ENCODE data around the gene IGFBP7.

The IGFBP7 gene

DNA sequence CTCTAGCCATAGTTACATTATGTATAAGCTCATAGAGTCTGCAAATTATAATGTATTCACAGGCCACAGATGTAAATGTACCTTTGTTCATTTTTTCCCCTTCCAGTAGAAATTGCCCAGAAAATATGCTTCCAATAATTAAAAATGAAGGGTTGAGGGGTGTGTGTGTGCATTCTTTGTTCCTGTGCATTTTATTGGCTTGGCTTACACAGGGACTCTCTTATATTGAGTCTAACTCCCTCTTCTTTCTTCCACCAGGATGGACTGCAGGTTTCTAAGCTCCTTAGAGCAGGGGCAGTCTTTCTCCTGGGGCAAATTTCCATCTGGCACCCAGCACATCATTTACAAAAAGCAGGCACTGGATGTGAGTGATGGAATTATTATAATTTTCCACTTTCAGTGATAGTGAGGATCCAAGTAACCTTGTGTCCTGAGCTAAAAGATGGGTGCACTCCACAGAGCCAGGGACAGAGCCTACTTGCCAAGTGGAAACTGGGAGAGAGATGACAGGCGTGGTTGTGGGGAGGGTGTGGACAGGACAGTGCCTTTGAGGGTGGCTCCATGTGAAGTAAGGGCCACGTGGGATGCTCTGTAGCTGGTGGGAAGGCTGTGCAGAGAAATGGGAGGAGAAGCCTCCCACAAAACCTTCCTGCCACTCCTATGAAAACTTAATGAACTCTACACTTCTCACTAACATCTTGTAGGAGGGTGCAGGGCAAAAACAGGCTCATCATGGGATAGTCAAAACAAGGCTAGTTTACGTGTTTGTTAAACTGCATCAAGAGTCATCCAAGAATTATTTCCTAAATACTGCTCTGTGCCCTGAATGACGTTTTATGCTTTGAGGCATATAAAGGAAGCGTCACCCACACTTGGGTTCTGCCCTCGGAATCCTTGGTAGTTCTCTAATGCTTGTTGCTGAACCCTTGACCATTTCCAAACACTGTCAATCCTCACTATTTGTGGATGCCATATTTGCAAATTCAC is 16.0 kb downstream of the IGFBP7 start:
- Histone ChIP-seq H2AFZ (no peak overlapping the region), H3K79me2 (no peaks in the 10 kb centered on the region), H3K9ac (no peak overlapping the region), H3K27ac (no peak overlapping the region), H3K4me3 (ENCODE audit: low read depth, low read length) (no peak overlapping the region), H3K4me2 (ENCODE audit: low read length) (no peak overlapping the region), H3K4me1 (no peaks in the 10 kb centered on the region), H3K9me3 (ENCODE audit: control insufficient read depth, low read length) (no peaks in the 10 kb centered on the region), H3K36me3 (ENCODE audit: control insufficient read depth, insufficient read depth, low read length) (no peaks in the 10 kb centered on the region), H3K27me3 (ENCODE audit: control insufficient read depth, insufficient read depth, low read length) (no peaks in the 10 kb centered on the region)
- TF ChIP-seq, protein P1, sequence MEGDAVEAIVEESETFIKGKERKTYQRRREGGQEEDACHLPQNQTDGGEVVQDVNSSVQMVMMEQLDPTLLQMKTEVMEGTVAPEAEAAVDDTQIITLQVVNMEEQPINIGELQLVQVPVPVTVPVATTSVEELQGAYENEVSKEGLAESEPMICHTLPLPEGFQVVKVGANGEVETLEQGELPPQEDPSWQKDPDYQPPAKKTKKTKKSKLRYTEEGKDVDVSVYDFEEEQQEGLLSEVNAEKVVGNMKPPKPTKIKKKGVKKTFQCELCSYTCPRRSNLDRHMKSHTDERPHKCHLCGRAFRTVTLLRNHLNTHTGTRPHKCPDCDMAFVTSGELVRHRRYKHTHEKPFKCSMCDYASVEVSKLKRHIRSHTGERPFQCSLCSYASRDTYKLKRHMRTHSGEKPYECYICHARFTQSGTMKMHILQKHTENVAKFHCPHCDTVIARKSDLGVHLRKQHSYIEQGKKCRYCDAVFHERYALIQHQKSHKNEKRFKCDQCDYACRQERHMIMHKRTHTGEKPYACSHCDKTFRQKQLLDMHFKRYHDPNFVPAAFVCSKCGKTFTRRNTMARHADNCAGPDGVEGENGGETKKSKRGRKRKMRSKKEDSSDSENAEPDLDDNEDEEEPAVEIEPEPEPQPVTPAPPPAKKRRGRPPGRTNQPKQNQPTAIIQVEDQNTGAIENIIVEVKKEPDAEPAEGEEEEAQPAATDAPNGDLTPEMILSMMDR (IDR thresholded peaks at IDR 0.05), result no peak

DNA sequence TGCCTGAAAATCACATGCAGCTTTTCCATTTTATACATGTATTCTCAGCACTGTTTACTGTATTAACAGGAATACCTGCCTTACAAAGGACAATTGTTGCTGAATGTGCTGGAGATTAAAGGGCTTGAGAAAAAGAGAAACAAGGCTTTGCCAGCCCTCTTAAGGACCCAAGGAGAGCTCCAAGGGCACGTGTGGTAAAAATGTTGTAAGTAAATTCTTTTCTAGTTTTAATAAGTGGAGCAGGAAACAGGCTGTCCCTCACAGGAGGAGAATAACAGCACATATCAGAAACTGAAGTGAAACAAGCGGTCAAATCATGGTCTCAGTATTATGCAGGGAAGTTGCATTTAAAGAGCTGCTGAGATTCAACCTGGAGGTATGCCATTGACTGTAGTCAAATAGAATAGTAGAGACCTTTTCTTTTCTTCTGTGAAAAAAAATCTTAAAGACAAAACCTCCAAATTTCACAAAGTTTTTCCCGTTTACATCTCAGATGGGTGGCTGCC is 18.5 kb downstream of the IGFBP7 start:
- Histone ChIP-seq H3K9ac (no peak overlapping the region), H3K36me3 (ENCODE audit: control insufficient read depth, insufficient read depth, low read length) (no peaks in the 10 kb centered on the region), H3K9me3 (ENCODE audit: control insufficient read depth, low read length) (no peaks in the 10 kb centered on the region), H2AFZ (no peak overlapping the region), H3K4me3 (ENCODE audit: low read depth, low read length) (no peak overlapping the region), H3K27me3 (ENCODE audit: control insufficient read depth, insufficient read depth, low read length) (no peaks in the 10 kb centered on the region), H3K4me2 (ENCODE audit: low read length) (no peak overlapping the region), H3K27ac (no peak overlapping the region), H3K4me1 (no peaks in the 10 kb centered on the region), H3K79me2 (no peaks in the 10 kb centered on the region)
- TF ChIP-seq, protein P1 (IDR thresholded peaks at IDR 0.05), result no peak

DNA sequence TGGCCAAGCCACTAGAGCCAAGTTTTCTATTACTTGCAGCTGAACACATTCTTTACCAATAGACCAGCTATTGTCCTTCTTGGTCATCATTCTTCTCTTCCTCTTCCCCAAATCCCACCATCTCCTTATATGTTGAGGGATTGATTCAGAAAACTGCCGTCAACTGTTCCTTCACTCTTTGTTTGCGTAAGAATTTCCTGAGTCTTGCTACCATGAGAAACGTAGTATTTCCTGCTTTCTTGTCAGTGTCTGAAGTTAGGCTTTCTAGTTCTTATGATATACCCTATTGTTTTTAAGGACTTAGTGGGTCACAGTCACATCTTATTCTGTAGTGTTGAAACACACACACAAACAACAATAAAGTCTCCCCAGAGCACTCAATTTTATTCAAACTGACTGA is 20.1 kb downstream of the IGFBP7 start:
- H3K4me2 ChIP-seq (ENCODE audit: low read length), result no peak overlapping the region
- no peak overlapping the region for H2AFZ ChIP-seq
- H3K27me3 ChIP-seq (ENCODE audit: control insufficient read depth, insufficient read depth, low read length), result no peaks in the 10 kb centered on the region
- TF ChIP-seq, protein P1 (IDR thresholded peaks at IDR 0.05), result no peak
- no peak overlapping the region for H3K9ac ChIP-seq
- H3K27ac ChIP-seq, result no peak overlapping the region
- H3K4me3 ChIP-seq (ENCODE audit: low read depth, low read length), result no peak overlapping the region
- no peaks in the 10 kb centered on the region for H3K36me3 ChIP-seq (ENCODE audit: control insufficient read depth, insufficient read depth, low read length)
- H3K9me3 ChIP-seq (ENCODE audit: control insufficient read depth, low read length), result no peaks in the 10 kb centered on the region
- H3K4me1 ChIP-seq, result no peaks in the 10 kb centered on the region
- no peaks in the 10 kb centered on the region for H3K79me2 ChIP-seq

DNA sequence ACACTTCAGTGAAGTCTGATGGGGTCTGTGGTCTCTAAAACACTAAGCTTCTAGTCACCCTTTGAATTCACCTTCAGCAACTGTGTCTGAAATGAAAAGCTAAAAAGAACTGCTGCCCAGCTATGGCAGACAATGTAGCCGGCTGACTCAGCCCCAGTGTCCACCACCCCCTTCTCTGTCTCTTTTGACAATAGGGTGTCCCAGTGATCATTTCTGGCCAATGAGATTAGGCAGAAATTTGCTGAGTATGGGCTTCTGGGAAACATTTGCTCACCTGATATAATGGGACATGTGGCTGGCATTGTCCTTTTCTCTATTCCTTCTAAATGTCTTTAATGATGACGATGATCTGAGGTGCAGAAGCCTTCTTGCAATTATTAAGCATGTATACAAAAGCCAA is 20.6 kb downstream of the IGFBP7 start:
- Histone ChIP-seq H3K27me3 (ENCODE audit: control insufficient read depth, insufficient read depth, low read length) (no peaks in the 10 kb centered on the region), H3K9me3 (ENCODE audit: control insufficient read depth, low read length) (no peaks in the 10 kb centered on the region), H3K79me2 (no peaks in the 10 kb centered on the region), H3K27ac (no peak overlapping the region), H3K9ac (no peak overlapping the region), H3K4me2 (ENCODE audit: low read length) (no peak overlapping the region), H2AFZ (no peak overlapping the region), H3K4me1 (no peaks in the 10 kb centered on the region), H3K36me3 (ENCODE audit: control insufficient read depth, insufficient read depth, low read length) (no peaks in the 10 kb centered on the region), H3K4me3 (ENCODE audit: low read depth, low read length) (no peak overlapping the region)
- TF ChIP-seq, protein P1 (IDR thresholded peaks at IDR 0.05), result no peak
